ENCODE results near the gene RNF144B. TPM values are rescaled to one million over a fixed set of nuclear protein-coding genes. Genes with fewer than 3 reads are reported as not detected.
"Not testable (repeated sequence)": the region's sequence is repeated elsewhere in the genome, so short reads cannot be mapped to it uniquely, and the experiment has no call there.

RNF144B gene
- total RNA-seq, 1 experiment from 2014 or later = 8.1 TPM

DNA sequence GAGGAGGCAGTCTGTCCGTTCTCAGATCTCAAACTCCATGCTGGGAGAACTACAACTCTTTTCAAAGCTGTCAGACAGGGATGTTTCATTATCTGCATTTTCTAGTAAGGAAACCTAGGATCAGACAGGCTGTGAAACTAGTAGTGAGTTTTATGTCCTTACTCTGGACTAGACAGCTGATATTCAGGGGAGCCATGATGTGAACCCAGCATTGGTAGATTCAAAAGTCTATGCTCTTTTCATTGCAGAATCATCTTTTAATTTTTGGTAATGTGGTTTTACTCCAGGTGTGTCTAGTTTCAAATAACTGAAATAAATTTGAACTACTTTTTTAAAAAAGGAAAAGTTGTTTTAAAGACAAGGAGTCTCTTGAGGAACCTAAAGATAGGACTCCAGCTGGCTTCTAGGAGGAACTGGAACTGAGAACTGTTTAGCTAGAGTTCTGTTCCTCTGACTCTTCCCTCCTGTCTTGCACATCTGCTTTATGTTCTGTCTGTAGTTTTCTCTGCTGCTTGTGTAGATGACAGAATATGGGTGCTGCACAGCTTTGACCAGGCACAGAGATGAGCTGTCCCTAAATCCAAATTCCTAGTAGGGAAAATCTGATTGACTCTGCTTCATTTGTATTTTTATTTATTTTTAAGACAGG is 27.8 kb upstream of the RNF144B start:
- no peak overlapping the region for H3K27ac ChIP-seq
- H3K9me3 ChIP-seq (replicated peaks) = no peaks in the 10 kb centered on the region
- no peak for DNase-seq (ENCODE audit: low read depth in 1 of 2, low spot score in 2 of 2)
- H3K4me3 ChIP-seq = no peak overlapping the region
- H3K27me3 ChIP-seq (replicated peaks) = no peaks in the 10 kb centered on the region
- no peaks in the 10 kb centered on the region for H3K36me3 ChIP-seq
- H3K4me1 ChIP-seq (replicated peaks) = 0 out of 2 replicates have a peak, but pooled peaks cover 3% of the 10 kb centered on the region

DNA sequence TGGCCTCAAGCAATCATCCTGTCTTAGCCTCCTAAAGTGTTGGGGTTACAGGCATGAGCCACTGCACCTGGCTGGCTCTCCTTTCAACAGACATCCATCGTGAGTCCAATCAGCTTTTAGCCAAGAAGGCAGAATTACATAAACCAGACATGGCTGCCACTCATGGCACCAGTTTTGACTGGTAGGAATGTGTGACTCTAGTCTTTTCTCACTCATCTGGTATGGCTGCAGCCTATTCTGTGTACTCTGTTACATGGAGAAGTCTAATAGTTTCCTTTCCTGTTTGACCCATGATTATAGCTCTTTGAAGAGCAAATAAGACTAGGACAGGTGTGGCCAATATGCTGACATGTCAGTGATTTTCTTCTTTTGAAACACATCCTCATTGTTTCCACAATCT is 27.0 kb upstream of the RNF144B start:
- no peaks in the 10 kb centered on the region for H3K27me3 ChIP-seq (replicated peaks)
- H3K4me3 ChIP-seq = no peak overlapping the region
- H3K27ac ChIP-seq = no peak overlapping the region
- H3K36me3 ChIP-seq = no peaks in the 10 kb centered on the region
- no peaks in the 10 kb centered on the region for H3K9me3 ChIP-seq (replicated peaks)
- H3K4me1 ChIP-seq (replicated peaks) = 0 out of 2 replicates have a peak, but pooled peaks cover 3% of the 10 kb centered on the region
- no peak for DNase-seq (ENCODE audit: low read depth in 1 of 2, low spot score in 2 of 2)

GRCh38 chr6:18362058-18362561 is 25.0 kb upstream of the RNF144B start:
- peak in 1 of 2 experiments; percentile 28 for DNase-seq (ENCODE audit: low read depth in 1 of 2, low spot score in 2 of 2)
- Histone ChIP-seq H3K4me3 (no peak overlapping the region), H3K9me3 (replicated peaks) (no peaks in the 10 kb centered on the region), H3K27me3 (replicated peaks) (no peaks in the 10 kb centered on the region), H3K36me3 (no peaks in the 10 kb centered on the region), H3K27ac (no peak overlapping the region), H3K4me1 (replicated peaks) (0 out of 2 replicates have a peak, but pooled peaks cover 3% of the 10 kb centered on the region)

DNA sequence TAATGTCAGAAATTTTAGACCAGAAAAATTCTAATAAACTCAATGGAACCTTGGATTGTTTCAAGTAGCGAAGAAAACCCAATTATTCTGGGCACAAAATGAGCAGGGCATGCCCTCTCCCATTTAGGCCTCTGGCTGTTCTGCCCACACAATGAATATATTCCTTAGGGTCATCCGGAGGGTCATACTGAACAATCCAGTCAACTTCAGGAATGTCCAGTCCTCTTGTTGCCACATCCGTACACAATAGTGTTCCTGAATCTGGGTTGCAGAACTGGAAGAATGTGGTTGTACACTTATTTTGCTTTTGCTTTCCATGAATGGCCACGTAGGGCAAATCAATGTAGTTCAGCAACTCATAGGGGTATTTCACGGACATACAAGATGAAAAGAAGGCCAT is 23.4 kb upstream of the RNF144B start:
- Histone ChIP-seq H3K36me3 (no peaks in the 10 kb centered on the region), H3K4me3 (no peak overlapping the region), H3K27ac (no peak overlapping the region), H3K9me3 (replicated peaks) (no peaks in the 10 kb centered on the region), H3K27me3 (replicated peaks) (no peaks in the 10 kb centered on the region), H3K4me1 (replicated peaks) (0 out of 2 replicates have a peak, but pooled peaks cover 3% of the 10 kb centered on the region)
- no peak for DNase-seq (ENCODE audit: low read depth in 1 of 2, low spot score in 2 of 2)

GRCh38 chr6:18364561-18364960 is 22.6 kb upstream of the RNF144B start:
- H3K9me3 ChIP-seq (replicated peaks); H3K4me3 ChIP-seq; DNase-seq (ENCODE audit: low read depth in 1 of 2, low spot score in 2 of 2); H3K36me3 ChIP-seq; H3K27me3 ChIP-seq (replicated peaks); H3K4me1 ChIP-seq (replicated peaks); H3K27ac ChIP-seq: not testable (repeated sequence)

- H3K36me3 ChIP-seq = no peaks in the 10 kb centered on the region
- no peak for DNase-seq (ENCODE audit: low read depth in 1 of 2, low spot score in 2 of 2)
Observed at GRCh38 chr6:18367371-18367770, 19.8 kb upstream of the RNF144B start.

DNA sequence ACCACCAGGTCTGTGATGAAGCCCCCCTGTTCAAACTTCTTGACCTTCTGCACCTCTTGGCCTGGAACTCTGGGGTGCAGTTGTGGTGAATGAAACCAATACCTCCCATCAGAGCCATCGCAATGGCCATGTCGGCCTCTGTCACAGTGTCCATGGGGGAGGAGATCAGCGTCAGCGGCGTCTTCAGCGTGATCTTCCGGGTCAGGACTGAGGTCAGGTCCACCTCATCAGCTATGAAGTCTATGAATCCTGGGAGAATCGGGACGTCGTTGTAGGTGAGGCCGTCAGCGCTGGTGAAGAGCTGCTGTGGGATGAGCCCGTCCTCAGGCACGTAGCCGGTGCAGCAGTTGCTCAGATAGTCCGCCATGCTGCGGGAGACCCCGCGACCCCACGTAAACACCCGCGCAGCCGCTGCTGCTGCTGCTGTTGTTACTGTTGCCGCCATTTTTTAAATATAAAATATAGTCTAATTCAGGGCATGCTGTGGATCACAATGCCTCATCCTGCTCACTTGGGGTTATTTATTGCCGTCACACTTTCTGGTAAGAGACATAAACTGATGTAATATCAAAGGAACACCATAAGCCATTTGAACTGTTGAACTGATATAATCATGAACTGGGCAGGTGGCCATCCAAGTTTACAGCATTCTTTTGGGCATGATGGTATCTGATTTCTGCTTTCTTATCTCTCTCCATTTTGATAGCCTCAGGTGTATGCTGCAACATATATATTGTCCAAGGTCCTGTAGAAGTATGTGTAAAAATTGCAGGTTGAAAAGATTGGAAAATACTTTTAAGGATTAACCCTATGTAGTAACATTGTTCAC is 18.7 kb upstream of the RNF144B start:
- Histone ChIP-seq H3K27ac (no peak overlapping the region), H3K27me3 (replicated peaks) (no peaks in the 10 kb centered on the region), H3K4me3 (no peak overlapping the region), H3K4me1 (replicated peaks) (no peaks in the 10 kb centered on the region), H3K36me3 (no peaks in the 10 kb centered on the region), H3K9me3 (replicated peaks) (no peaks in the 10 kb centered on the region)
- DNase-seq (ENCODE audit: low read depth in 1 of 2, low spot score in 2 of 2) = no peak

More at GRCh38 chr6:18367371-18367770, 19.8 kb upstream of the RNF144B start:
- Histone ChIP-seq H3K4me3 (no peak overlapping the region), H3K27ac (no peak overlapping the region), H3K9me3 (replicated peaks) (no peaks in the 10 kb centered on the region), H3K4me1 (replicated peaks) (0 out of 2 replicates have a peak, but pooled peaks cover 3% of the 10 kb centered on the region), H3K27me3 (replicated peaks) (no peaks in the 10 kb centered on the region)

DNA sequence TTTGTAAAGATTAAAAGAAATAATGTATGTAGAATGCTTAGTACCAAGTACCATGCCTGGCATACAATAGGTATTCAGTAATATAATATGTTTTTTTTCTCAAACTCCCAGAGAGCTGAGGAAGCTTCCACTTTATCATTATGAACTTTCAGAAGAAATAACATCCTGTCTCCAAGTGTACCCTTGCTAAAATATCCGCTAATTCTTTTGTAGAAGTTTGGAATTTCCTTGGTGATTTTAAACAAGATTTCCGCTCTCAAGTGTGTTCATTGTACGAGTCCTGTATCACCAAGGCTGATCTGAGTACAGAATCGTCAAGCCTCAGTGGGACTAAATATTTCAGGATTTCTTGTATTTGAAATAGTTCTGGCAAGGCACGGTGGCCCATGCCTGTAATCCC is 16.1 kb upstream of the RNF144B start:
- no peak for DNase-seq (ENCODE audit: low read depth in 1 of 2, low spot score in 2 of 2)
- Histone ChIP-seq H3K4me1 (replicated peaks) (no peaks in the 10 kb centered on the region), H3K9me3 (replicated peaks) (no peaks in the 10 kb centered on the region), H3K27ac (no peak overlapping the region), H3K27me3 (replicated peaks) (no peaks in the 10 kb centered on the region), H3K36me3 (no peaks in the 10 kb centered on the region), H3K4me3 (no peak overlapping the region)

DNA sequence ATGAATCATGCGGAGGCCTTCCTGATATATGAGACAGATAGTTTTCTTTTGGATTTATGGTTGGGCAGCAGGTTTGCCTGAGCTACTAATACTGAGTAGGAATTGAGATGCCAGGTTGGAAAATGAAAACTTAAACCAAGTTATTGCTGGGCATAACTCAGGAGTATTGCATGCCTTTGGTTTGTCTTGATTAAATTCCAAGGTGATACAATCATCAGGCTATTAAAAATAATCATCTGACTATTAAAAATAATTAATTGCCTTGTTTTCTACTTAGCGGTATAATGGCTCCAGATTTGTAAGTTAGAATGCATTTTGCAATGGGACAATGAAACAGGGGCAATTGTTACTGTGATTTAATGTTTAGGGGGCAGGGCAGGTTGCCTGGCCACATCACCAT is 15.5 kb upstream of the RNF144B start:
- Histone ChIP-seq H3K4me1 (replicated peaks) (no peaks in the 10 kb centered on the region), H3K36me3 (no peaks in the 10 kb centered on the region), H3K27ac (no peak overlapping the region), H3K27me3 (replicated peaks) (no peaks in the 10 kb centered on the region), H3K9me3 (replicated peaks) (no peaks in the 10 kb centered on the region), H3K4me3 (no peak overlapping the region)
- DNase-seq (ENCODE audit: low read depth in 1 of 2, low spot score in 2 of 2) = no peak

DNA sequence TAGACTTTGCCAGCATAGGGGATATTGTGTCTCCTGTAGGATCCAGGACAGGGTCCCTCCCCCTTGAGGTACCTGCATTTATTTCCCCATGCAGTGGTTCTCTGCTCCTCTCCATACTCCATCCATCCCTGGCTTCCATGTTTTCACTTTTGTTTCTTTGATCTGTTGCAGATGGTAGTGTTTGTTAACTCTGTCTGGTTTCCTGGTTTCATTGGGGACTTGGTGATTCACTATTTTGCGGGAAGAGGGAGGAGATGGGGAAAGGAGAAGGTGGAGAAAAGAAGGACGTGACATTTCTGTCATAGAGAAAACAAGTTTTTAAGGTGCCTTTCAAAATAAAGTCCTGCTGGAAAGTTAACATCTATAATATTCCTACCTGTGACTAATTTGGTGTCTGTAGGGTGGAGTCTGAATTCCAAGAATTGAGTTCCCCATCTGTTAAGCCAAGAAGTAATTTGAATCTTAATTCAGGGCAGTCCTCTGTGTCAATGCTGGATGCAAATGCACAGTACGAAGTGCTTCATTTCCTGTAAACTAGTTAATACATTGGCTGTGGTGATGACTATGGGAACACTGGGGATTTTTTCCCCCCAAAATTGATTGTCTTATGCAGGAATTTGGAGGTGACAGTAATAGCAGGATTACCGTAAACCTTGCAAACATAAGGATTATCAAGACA is 6.9 kb upstream of the RNF144B start:
- DNase-seq (ENCODE audit: low read depth in 1 of 2, low spot score in 2 of 2) = no peak

GRCh38 chr6:18380851-18381250 is 6.3 kb upstream of the RNF144B start:
- H3K9me3 ChIP-seq (replicated peaks) = no peaks in the 10 kb centered on the region
- no peaks in the 10 kb centered on the region for H3K4me1 ChIP-seq (replicated peaks)
- no peak overlapping the region for H3K4me3 ChIP-seq
- no peaks in the 10 kb centered on the region for H3K27me3 ChIP-seq (replicated peaks)
- H3K36me3 ChIP-seq = no peaks in the 10 kb centered on the region
- DNase-seq (ENCODE audit: low read depth in 1 of 2, low spot score in 2 of 2) = no peak
- no peak overlapping the region for H3K27ac ChIP-seq

More for the DNA sequence above, 6.9 kb upstream of the RNF144B start:
- H3K9me3 ChIP-seq (replicated peaks) = no peaks in the 10 kb centered on the region
- H3K36me3 ChIP-seq = no peaks in the 10 kb centered on the region
- no peaks in the 10 kb centered on the region for H3K27me3 ChIP-seq (replicated peaks)
- H3K4me3 ChIP-seq = no peak overlapping the region
- H3K27ac ChIP-seq = no peak overlapping the region
- no peaks in the 10 kb centered on the region for H3K4me1 ChIP-seq (replicated peaks)

GRCh38 chr6:18383441-18383840 is 3.7 kb upstream of the RNF144B start:
- H3K27me3 ChIP-seq (replicated peaks) = no peaks in the 10 kb centered on the region
- H3K36me3 ChIP-seq = no peaks in the 10 kb centered on the region
- peaks cover 16% of the 10 kb centered on the region for H3K4me1 ChIP-seq (replicated peaks)
- no peak overlapping the region for H3K27ac ChIP-seq
- no peak overlapping the region for H3K4me3 ChIP-seq
- no peaks in the 10 kb centered on the region for H3K9me3 ChIP-seq (replicated peaks)
- DNase-seq (ENCODE audit: low read depth in 1 of 2, low spot score in 2 of 2) = no peak

DNA sequence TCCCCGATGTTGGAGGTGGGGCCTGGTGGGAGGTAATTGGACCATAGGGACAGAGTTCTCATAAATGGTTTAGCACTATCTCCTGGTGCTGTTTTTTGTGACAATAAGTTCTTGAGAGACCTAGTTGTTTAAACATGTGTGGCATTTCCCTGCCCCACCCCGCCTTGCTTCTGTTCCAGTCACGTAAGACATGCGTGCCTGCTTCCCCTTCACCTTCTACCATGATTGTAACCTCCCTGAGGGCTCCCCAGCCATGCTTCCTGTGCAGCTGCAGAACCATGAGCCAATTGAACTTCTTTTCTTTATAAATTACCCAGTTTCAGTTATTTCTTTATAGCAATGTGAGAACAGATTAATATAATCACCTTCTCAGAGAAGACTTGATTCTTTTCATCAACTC is 2.5 kb upstream of the RNF144B start:
- DNase-seq (ENCODE audit: low read depth in 1 of 2, low spot score in 2 of 2) = no peak
- Histone ChIP-seq H3K4me1 (replicated peaks) (peaks cover 27% of the 10 kb centered on the region), H3K36me3 (no peaks in the 10 kb centered on the region), H3K9me3 (replicated peaks) (no peaks in the 10 kb centered on the region), H3K27me3 (replicated peaks) (no peaks in the 10 kb centered on the region), H3K27ac (no peak overlapping the region), H3K4me3 (no peak overlapping the region)
